SK-N-SH (cell line): ENCODE data around the gene ACKR3. TPM values are rescaled to one million over a fixed set of nuclear protein-coding genes. Genes with fewer than 3 reads are reported as not detected.

Experiments used
- CTCF ChIA-PET: fragments of 300-600, 350-600 bp; formaldehyde crosslinking; extraction: SDS; loops from one replicate; lab custom pipeline; 2021; lab: Yijun Ruan, JAX
- POLR2A ChIA-PET: fragments of 350-600 bp; sonication (Branson Sonifier 250); formaldehyde crosslinking; extraction: SDS; loops from one replicate; lab custom pipeline; 2020; ENCODE audit warnings: antibody characterized with exemption, inconsistent platforms; lab: Yijun Ruan, JAX
- DNase-seq: peaks from one replicate; pipeline ENCODE4 v3.0.0; 2012
- H2AFZ ChIP-seq: fragments of 200-600 bp; sonication (generic); 2 replicates; pipeline ENCODE4 v1.8.1; 2016; ENCODE audit warnings: antibody characterized with exemption, mild to moderate bottlenecking, low read depth
- H3F3A ChIP-seq: fragments of 200-600 bp; sonication (generic); replicated peaks from 2 replicates; pipeline ENCODE3; 2016; ENCODE audit warnings: antibody characterized with exemption, mild to moderate bottlenecking; ENCODE audit not compliant: insufficient read depth
- H3K27ac ChIP-seq, 2 experiments: fragments of 200-500 bp in 1 of 2; fragments of 200-600 bp in 1 of 2; sonication (Bioruptor generic) in 1 of 2; sonication (generic), shearing (Covaris generic) in 1 of 2; 2 replicates each; pipeline versions ENCODE4 v1.5.1 to v1.6.1; 2014 to 2016; ENCODE audit warnings: low read depth in 2 of 2, inconsistent platforms in 1 of 2, low read length in 1 of 2, mild to moderate bottlenecking in 1 of 2, mixed read lengths in 1 of 2
- H3K27me3 ChIP-seq: fragments of 200-600 bp; sonication (generic), shearing (Covaris generic); 2 replicates; pipeline ENCODE4 v1.6.1; 2016; ENCODE audit warnings: mixed run types; ENCODE audit not compliant: insufficient read depth
- H3K36me3 ChIP-seq, 2 experiments: fragments of 200-500 bp in 1 of 2; fragments of 200-600 bp in 1 of 2; sonication (Bioruptor generic) in 1 of 2; sonication (generic) in 1 of 2; replicated peaks in 1 of 2; 2 replicates each; pipeline versions ENCODE3 to v1.5.1; 2014 to 2016; ENCODE audit warnings: low read length in 1 of 2, mild to moderate bottlenecking in 1 of 2; ENCODE audit not compliant: insufficient read depth in 2 of 2, control insufficient read depth in 1 of 2
- H3K4me1 ChIP-seq, 2 experiments: fragments of 200-500 bp in 1 of 2; fragments of 200-600 bp in 1 of 2; sonication (Bioruptor generic) in 1 of 2; sonication (generic), shearing (Covaris generic) in 1 of 2; 2 replicates each; pipeline versions ENCODE4 v1.5.1 to v1.6.1; 2014 to 2016; ENCODE audit warnings: low read depth in 1 of 2, low read length in 1 of 2, mixed run types in 1 of 2; ENCODE audit not compliant: insufficient read depth in 2 of 2, control insufficient read depth in 1 of 2
- H3K4me2 ChIP-seq: fragments of 200-600 bp; sonication (generic), shearing (Covaris generic); 2 replicates; pipeline ENCODE4 v1.6.1; 2017; ENCODE audit warnings: mixed run types
- H3K4me3 ChIP-seq, 2 experiments: fragments of 200-500 bp in 1 of 2; fragments of 200-600 bp in 1 of 2; sonication (Bioruptor generic) in 1 of 2; sonication (generic), shearing (Covaris generic) in 1 of 2; 2 replicates each; pipeline versions ENCODE4 v1.5.1 to v1.8.1; 2014 to 2016; ENCODE audit warnings: low read depth in 2 of 2, inconsistent platforms in 1 of 2, low read length in 1 of 2, mild to moderate bottlenecking in 1 of 2, mixed read lengths in 1 of 2, moderate library complexity in 1 of 2
- H3K79me2 ChIP-seq: fragments of 200-600 bp; sonication (generic); 2 replicates; pipeline ENCODE4 v1.8.1; 2017; ENCODE audit warnings: mild to moderate bottlenecking; ENCODE audit not compliant: insufficient read depth
- H3K9ac ChIP-seq: fragments of 200-600 bp; sonication (generic); 2 replicates; pipeline ENCODE4 v1.6.1; 2017; ENCODE audit warnings: mixed run types
- H3K9me2 ChIP-seq: fragments of 200-600 bp; sonication (generic); 2 replicates; pipeline ENCODE4 v1.6.1; 2017; ENCODE audit warnings: mixed run types
- H3K9me3 ChIP-seq: fragments of 200-600 bp; sonication (generic); 2 replicates; pipeline ENCODE4 v1.6.1; 2017; ENCODE audit warnings: mixed run types, mild to moderate bottlenecking, moderate library complexity
- H4K20me1 ChIP-seq: fragments of 200-600 bp; sonication (generic); 2 replicates; pipeline ENCODE4 v1.6.1; 2017; ENCODE audit warnings: mild to moderate bottlenecking, mixed run types; ENCODE audit not compliant: insufficient read depth
- CTCF ChIP-seq: fragments of 200-600 bp; sonication (generic); IDR thresholded peaks from 2 replicates; pipeline ENCODE4 v1.6.1; 2017; ENCODE audit warnings: antibody characterized with exemption, mild to moderate bottlenecking, moderate library complexity
- EZH2phosphoT487 ChIP-seq: fragments of 200-600 bp; sonication (generic); IDR thresholded peaks from 2 replicates; pipeline ENCODE4 v1.6.1; 2017; ENCODE audit warnings: low read depth, mixed run types, mild to moderate bottlenecking, antibody characterized with exemption, moderate library complexity, borderline replicate concordance
- FOXM1 ChIP-seq: IDR thresholded peaks from 2 replicates; pipeline ENCODE4 v1.4.0; 2012; ENCODE audit warnings: low read depth, mild to moderate bottlenecking
- GABPA ChIP-seq: IDR thresholded peaks from 2 replicates; pipeline ENCODE4 v1.4.0; 2012; ENCODE audit warnings: low read depth, mild to moderate bottlenecking
- GATA2 ChIP-seq: sonication (generic); formaldehyde crosslinking; IDR thresholded peaks from 2 replicates; pipeline ENCODE4 v1.5.0; 2020; ENCODE audit warnings: mild to moderate bottlenecking, missing genetic modification reagents
- RAD21 ChIP-seq: IDR thresholded peaks from 2 replicates; pipeline ENCODE4 v1.6.1; 2012; ENCODE audit warnings: mild to moderate bottlenecking, low read length
- RCOR1 ChIP-seq: fragments of 150-350 bp; IDR thresholded peaks from 2 replicates; pipeline ENCODE4 v1.6.1; 2017; ENCODE audit warnings: antibody characterized with exemption, low read length
- REST ChIP-seq: IDR thresholded peaks from 2 replicates; pipeline ENCODE4 v1.6.1; 2012; ENCODE audit warnings: mild to moderate bottlenecking, low read depth, low read length, moderate library complexity
- RFX5 ChIP-seq: IDR thresholded peaks from 2 replicates; pipeline ENCODE4 v1.6.1; 2012; ENCODE audit warnings: mild to moderate bottlenecking, improper control_type of control experiment, low read length
- TAF1 ChIP-seq: IDR thresholded peaks from 2 replicates; pipeline ENCODE4 v1.6.1; 2012; ENCODE audit warnings: low read depth, mild to moderate bottlenecking, low read length, moderate library complexity, borderline replicate concordance
- TCF12 ChIP-seq: IDR thresholded peaks from 2 replicates; pipeline ENCODE4 v1.4.0; 2012
- TEAD4 ChIP-seq: IDR thresholded peaks from 2 replicates; pipeline ENCODE4 v1.4.0; 2012; ENCODE audit warnings: mild to moderate bottlenecking, borderline replicate concordance; ENCODE audit not compliant: insufficient read depth
- YY1 ChIP-seq: IDR thresholded peaks from 2 replicates; pipeline ENCODE4 v1.4.0; 2012; ENCODE audit warnings: low read depth, mild to moderate bottlenecking
- WGBS: methylation state at CpG from one replicate; pipeline ENCODE4 v1.1.6; 2017; ENCODE audit warnings: low lambda C conversion rate; 5-methylcytosine and 5-hydroxymethylcytosine counted together
- polyA plus RNA-seq, 3 experiments: library from polyadenylated mRNA; depleted of rRNA; stranded (reverse); fragments of >200 nt; gene quantifications; 2 replicates each; pipeline ENCODE4 v1.2.3, GENCODE V29; 2012

Gene ACKR3
- polyA plus RNA-seq, 1 of the 3 experiments (the other 2 are of a cell fraction) = not detected

GRCh38 chr2:236530512-236530911, 39.1 kb upstream of the ACKR3 start:
- 0% methylated on average over 1 of the region's 1 CpG for WGBS
- no peak overlapping the region for H3K9ac ChIP-seq
- H3K27me3 ChIP-seq = no peaks in the 10 kb centered on the region; the same call in 1 of the 2 replicates
- no peaks in the 10 kb centered on the region for H3K9me2 ChIP-seq
- H2AFZ ChIP-seq = no peak overlapping the region
- no peak overlapping the region for H3K4me3 ChIP-seq
- CTCF ChIA-PET = no interaction called here
- H3F3A ChIP-seq = no peaks in the 10 kb centered on the region
- no peaks in the 10 kb centered on the region for H3K9me3 ChIP-seq
- TF ChIP-seq YY1 (no peak), GATA2 (CRISPR knock-in tag) (no peak), TEAD4 (no peak), RCOR1 (no peak), EZH2phosphoT487 (no peak)
- no peaks in the 10 kb centered on the region for H3K4me1 ChIP-seq
- POLR2A ChIA-PET = no interaction called here
- H4K20me1 ChIP-seq = no peaks in the 10 kb centered on the region
- no peak overlapping the region for H3K27ac ChIP-seq
- no peak for DNase-seq
- H3K79me2 ChIP-seq = no peaks in the 10 kb centered on the region
- no peak overlapping the region for H3K4me2 ChIP-seq
- H3K36me3 ChIP-seq = no peaks in the 10 kb centered on the region

- Histone ChIP-seq H2AFZ (no peak overlapping the region), H3K4me2 (no peak overlapping the region), H3K9me2 (no peaks in the 10 kb centered on the region), H3K27me3 (no peaks in the 10 kb centered on the region; the same call in 1 of the 2 replicates), H3K9me3 (no peaks in the 10 kb centered on the region), H3F3A (no peaks in the 10 kb centered on the region), H3K36me3 (no peaks in the 10 kb centered on the region), H3K27ac (no peak overlapping the region), H3K79me2 (no peaks in the 10 kb centered on the region), H3K4me1 (no peaks in the 10 kb centered on the region), H3K9ac (no peak overlapping the region), H3K4me3 (no peak overlapping the region), H4K20me1 (no peaks in the 10 kb centered on the region)
- no peak for TF ChIP-seq RAD21
- TF ChIP-seq EZH2phosphoT487 = no peak
- TF ChIP-seq TCF12 = no peak
- no peak for TF ChIP-seq RFX5
- no peak for TF ChIP-seq YY1
- TF ChIP-seq REST = no peak
- TF ChIP-seq TAF1 = no peak
- no peak for TF ChIP-seq CTCF
- no peak for TF ChIP-seq FOXM1
- no peak for TF ChIP-seq GABPA
- DNase-seq = no peak
- 22% methylated on average over 7 of the region's 7 CpGs for WGBS
- POLR2A ChIA-PET = no interaction called here
- CTCF ChIA-PET = no interaction called here
Observed at GRCh38 chr2:236531195-236531594, 38.4 kb upstream of the ACKR3 start.
